Natural killer cell (primary cell): ENCODE results near the gene NDUFS6. TPM values are rescaled to one million over a fixed set of nuclear protein-coding genes. Genes with fewer than 3 reads are reported as not detected.

ENCODE experiments used
- ATAC-seq, 3 donors: fragments of 150-1000 bp in 2 of 3; fragments of 200-7000 bp in 1 of 3; cut with Tn5 transposase; 1 replicate in 1 of 3; 2 replicates in 2 of 3; pipeline ENCODE4 v1.10.0; 2021; ENCODE audit warnings: mild to moderate bottlenecking in 2 of 3, moderate library complexity in 2 of 3
- DNase-seq, 2 donors: peaks; one replicate each; pipeline versions ENCODE4 v3.0.0 to v3.0.0-alpha.2; 2013 to 2021; ENCODE audit warnings: mixed read lengths in 1 of 2
- H3K27ac ChIP-seq: one replicate; pipeline ENCODE4 v1.5.1; 2013; ENCODE audit warnings: mild to moderate bottlenecking, low read length
- H3K27me3 ChIP-seq: one replicate; pipeline ENCODE4 v1.6.1; 2013; ENCODE audit warnings: low read length; ENCODE audit not compliant: control insufficient read depth, insufficient read depth
- H3K36me3 ChIP-seq: one replicate; pipeline ENCODE4 v1.6.1; 2013; ENCODE audit warnings: low read length; ENCODE audit not compliant: control insufficient read depth, insufficient read depth
- H3K4me1 ChIP-seq: one replicate; pipeline ENCODE4 v1.6.1; 2013; ENCODE audit warnings: low read length; ENCODE audit not compliant: control insufficient read depth, insufficient read depth
- H3K4me3 ChIP-seq: one replicate; pipeline ENCODE4 v1.5.1; 2013; ENCODE audit warnings: low read length
- H3K9me3 ChIP-seq: one replicate; pipeline ENCODE4 v1.6.1; 2013; ENCODE audit warnings: low read length; ENCODE audit not compliant: control insufficient read depth, insufficient read depth
- H3K27ac Mint-ChIP-seq, 2 donors: one replicate each; pipeline ENCODE4 v1.8.0; 2022; ENCODE audit warnings: mild to moderate bottlenecking in 2 of 2, mixed read lengths in 2 of 2, moderate library complexity in 1 of 2
- H3K27me3 Mint-ChIP-seq, 2 donors: one replicate each; pipeline ENCODE4 v1.8.0; 2022; ENCODE audit warnings: low read depth in 2 of 2, mixed read lengths in 2 of 2
- H3K36me3 Mint-ChIP-seq: one replicate; pipeline ENCODE4 v1.8.0; 2022; ENCODE audit warnings: mixed read lengths
- H3K4me1 Mint-ChIP-seq, 2 donors: one replicate each; pipeline ENCODE4 v1.8.0; 2022; ENCODE audit warnings: mixed read lengths in 2 of 2
- H3K4me3 Mint-ChIP-seq: one replicate; pipeline ENCODE4 v1.8.0; 2022; ENCODE audit warnings: mild to moderate bottlenecking, moderate library complexity, mixed read lengths
- H3K9me3 Mint-ChIP-seq, 2 donors: one replicate each; pipeline ENCODE4 v1.8.0; 2022; ENCODE audit warnings: mixed read lengths in 2 of 2
- CTCF ChIP-seq: fragments of 200-600 bp; IDR thresholded peaks from one replicate; pipeline ENCODE4 v1.8.0; 2022; ENCODE audit warnings: antibody characterized with exemption
- WGBS: methylation state at CpG from one replicate; pipeline ENCODE4 v1.1.7; 2013; ENCODE audit warnings: missing lambda C conversion rate; ENCODE audit not compliant: insufficient coverage; 5-methylcytosine and 5-hydroxymethylcytosine counted together
- intact Hi-C: fragments of 100-400 bp; cut with micrococcal nuclease; formaldehyde crosslinking; loops from one replicate; pipeline ENCODE4 v1.14.2; 2022
- total RNA-seq, 4 donors: library from RNA; stranded (reverse); fragments of 120-200 nt in 1 of 4; gene quantifications; one replicate each; pipeline versions ENCODE4 v1.2.3 to v1.2.4, GENCODE V29; 2013 to 2022

The NDUFS6 gene
- total RNA-seq, 3 donors from 2014 or later (not counting 1 experiment from before 2014, with no cell fraction given), result 19.2 to 25.9 (median 22.5) TPM

GRCh38 chr5:1824903-1825841 lies 24.0 kb downstream of the NDUFS6 start:
- no peak for DNase-seq
- ATAC-seq, result no peak
- Mint-ChIP-seq H3K27me3 (no peaks in the 10 kb centered on the region), H3K27ac (no peak overlapping the region), H3K4me1 (peaks cover 0 to 13% of the 10 kb centered on the region in 2 donors), H3K4me3 (no peak overlapping the region), H3K36me3 (no peaks in the 10 kb centered on the region), H3K9me3 (no peaks in the 10 kb centered on the region)
- intact Hi-C loops, result no loop called here
- 96% methylated on average over 27 of the region's 27 CpGs for WGBS
- Histone ChIP-seq H3K36me3 (peaks cover 17% of the 10 kb centered on the region), H3K27ac (no peak overlapping the region), H3K27me3 (no peaks in the 10 kb centered on the region), H3K9me3 (no peaks in the 10 kb centered on the region), H3K4me1 (no peaks in the 10 kb centered on the region), H3K4me3 (no peak overlapping the region)
- no peak for TF ChIP-seq CTCF

- H3K4me3 ChIP-seq, result no peak overlapping the region
- H3K27me3 Mint-ChIP-seq, result no peaks in the 10 kb centered on the region
- DNase-seq (no peak), ATAC-seq (no peak)
- H3K9me3 ChIP-seq, result no peaks in the 10 kb centered on the region
- H3K27me3 ChIP-seq, result no peaks in the 10 kb centered on the region
- TF ChIP-seq CTCF, result no peak
- H3K36me3 ChIP-seq, result peaks cover 4% of the 10 kb centered on the region
- H3K4me3 Mint-ChIP-seq, result no peak overlapping the region
- intact Hi-C loops, result no loop called here
- H3K27ac Mint-ChIP-seq, result no peak overlapping the region
- 90% methylated on average over 26 of the region's 26 CpGs for WGBS
- H3K4me1 ChIP-seq, result no peaks in the 10 kb centered on the region
- no peaks in the 10 kb centered on the region for H3K36me3 Mint-ChIP-seq
- H3K9me3 Mint-ChIP-seq, result no peaks in the 10 kb centered on the region
- H3K27ac ChIP-seq, result no peak overlapping the region
- peaks cover 0 to 13% of the 10 kb centered on the region in 2 donors for H3K4me1 Mint-ChIP-seq
These were observed 25.2 kb downstream of the NDUFS6 start for GRCh38 chr5:1826235-1826980.

- ATAC-seq, result no peak
- H3K36me3 ChIP-seq, result no peaks in the 10 kb centered on the region
- DNase-seq, result no peak
- no peaks in the 10 kb centered on the region for H3K9me3 Mint-ChIP-seq
- no peaks in the 10 kb centered on the region for H3K36me3 Mint-ChIP-seq
- TF ChIP-seq CTCF, result no peak
- no peak overlapping the region for H3K27ac ChIP-seq
- H3K4me1 ChIP-seq, result peaks cover 6% of the 10 kb centered on the region
- no peaks in the 10 kb centered on the region for H3K27me3 Mint-ChIP-seq
- no peaks in the 10 kb centered on the region for H3K9me3 ChIP-seq
- H3K4me3 ChIP-seq, result no peak overlapping the region
- no peaks in the 10 kb centered on the region for H3K27me3 ChIP-seq
- H3K4me3 Mint-ChIP-seq, result no peak overlapping the region
- intact Hi-C loops, result no loop called here
- peaks cover 4 to 6% of the 10 kb centered on the region in 2 donors for H3K4me1 Mint-ChIP-seq
- 93% methylated on average over 26 of the region's 26 CpGs for WGBS
- no peak overlapping the region for H3K27ac Mint-ChIP-seq
These were observed 26.0 kb downstream of the NDUFS6 start for GRCh38 chr5:1827025-1827885.
